Measurements from ENCODE around the gene HTR6. TPM values are rescaled to one million over a fixed set of nuclear protein-coding genes. Genes with fewer than 3 reads are reported as not detected.

The HTR6 gene
- total RNA-seq, 1 experiment from 2014 or later = 0.37 TPM

- H2BK12ac ChIP-seq (ENCODE audit: insufficient read length, low read depth, low read length) = no peak overlapping the region
- H3K18ac ChIP-seq (ENCODE audit: insufficient read length, low read depth, low read length) = no peak overlapping the region
- H3T11ph ChIP-seq (ENCODE audit: low read length) = no peak overlapping the region
- Mint-ChIP-seq H3K4me3 (no peak overlapping the region), H3K9me3 (peaks cover 0 to 1% of the 10 kb centered on the region in 2 experiments; a peak in 2 of 5 replicates), H3K36me3 (ENCODE audit: insufficient read depth in 1 of 3, low read depth in 3 of 3) (peaks cover 0 to 2% (median 0%) of the 10 kb centered on the region in 3 experiments; a peak in 2 of 7 replicates), H3K4me1 (peaks cover 24 to 43% of the 10 kb centered on the region in 2 experiments), H3K27ac (no peak overlapping the region), H3K27me3 (ENCODE audit: low read depth) (peaks cover 3% of the 10 kb centered on the region; the same call in 1 of the 2 replicates)
- no peak overlapping the region for H2AFZ ChIP-seq (ENCODE audit: low read length)
- no peak overlapping the region for H3K4ac ChIP-seq (ENCODE audit: low read depth, low read length)
- H3K14ac ChIP-seq (ENCODE audit: insufficient read depth, low read length) = no peak overlapping the region; the same call in 1 of the 2 replicates
- H2BK20ac ChIP-seq (ENCODE audit: low read depth, low read length, poor library complexity, severe bottlenecking) = no peak overlapping the region
- WGBS (ENCODE audit: extremely low coverage, insufficient read length, low lambda C conversion rate) = no CpG with 5 or more reads among the region's 3 CpGs
- no peak overlapping the region for H2BK120ac ChIP-seq (ENCODE audit: low read depth, low read length, poor library complexity, severe bottlenecking)
- no peak overlapping the region for H3K4me2 ChIP-seq (ENCODE audit: insufficient read depth, insufficient read length, low read length)
- no peak overlapping the region for H3K27ac ChIP-seq (ENCODE audit: insufficient read length, low read depth, low read length)
- H2BK15ac ChIP-seq (ENCODE audit: low read depth, low read length) = no peak overlapping the region
- no peak overlapping the region for H4K5ac ChIP-seq (ENCODE audit: insufficient read length, low read depth, low read length)
- H3K4me1 ChIP-seq (ENCODE audit: insufficient read depth, low read length) = no peaks in the 10 kb centered on the region; the same call in 1 of the 2 replicates
- H3K23me2 ChIP-seq (ENCODE audit: insufficient read length, low read depth, low read length, poor library complexity, severe bottlenecking) = no peaks in the 10 kb centered on the region
- H4K8ac ChIP-seq (replicated peaks; ENCODE audit: insufficient read length, low read depth, low read length) = no peak overlapping the region
- H3K23ac ChIP-seq (ENCODE audit: insufficient read length, low read depth, low read length) = no peak overlapping the region
- TF ChIP-seq, protein P1, sequence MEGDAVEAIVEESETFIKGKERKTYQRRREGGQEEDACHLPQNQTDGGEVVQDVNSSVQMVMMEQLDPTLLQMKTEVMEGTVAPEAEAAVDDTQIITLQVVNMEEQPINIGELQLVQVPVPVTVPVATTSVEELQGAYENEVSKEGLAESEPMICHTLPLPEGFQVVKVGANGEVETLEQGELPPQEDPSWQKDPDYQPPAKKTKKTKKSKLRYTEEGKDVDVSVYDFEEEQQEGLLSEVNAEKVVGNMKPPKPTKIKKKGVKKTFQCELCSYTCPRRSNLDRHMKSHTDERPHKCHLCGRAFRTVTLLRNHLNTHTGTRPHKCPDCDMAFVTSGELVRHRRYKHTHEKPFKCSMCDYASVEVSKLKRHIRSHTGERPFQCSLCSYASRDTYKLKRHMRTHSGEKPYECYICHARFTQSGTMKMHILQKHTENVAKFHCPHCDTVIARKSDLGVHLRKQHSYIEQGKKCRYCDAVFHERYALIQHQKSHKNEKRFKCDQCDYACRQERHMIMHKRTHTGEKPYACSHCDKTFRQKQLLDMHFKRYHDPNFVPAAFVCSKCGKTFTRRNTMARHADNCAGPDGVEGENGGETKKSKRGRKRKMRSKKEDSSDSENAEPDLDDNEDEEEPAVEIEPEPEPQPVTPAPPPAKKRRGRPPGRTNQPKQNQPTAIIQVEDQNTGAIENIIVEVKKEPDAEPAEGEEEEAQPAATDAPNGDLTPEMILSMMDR (conservative IDR thresholded peaks at IDR 0.05) = no peak
- no peaks in the 10 kb centered on the region for H3K79me2 ChIP-seq (ENCODE audit: insufficient read depth, low read length)
- no peak overlapping the region for H2BK5ac ChIP-seq (ENCODE audit: insufficient read length, low read length)
- H4K91ac ChIP-seq (ENCODE audit: insufficient read length, low read depth, low read length) = no peak overlapping the region
- no peak for DNase-seq
- no peaks in the 10 kb centered on the region for H3K27me3 ChIP-seq (ENCODE audit: insufficient read depth, low read length)
- H3K56ac ChIP-seq (ENCODE audit: insufficient read length, low read depth, low read length) = no peak overlapping the region
- no peaks in the 10 kb centered on the region for H3K9me3 ChIP-seq (ENCODE audit: control insufficient read depth, low read depth, low read length)
- H3K9ac ChIP-seq (ENCODE audit: extremely low read depth, insufficient read length, low read length) = no peak overlapping the region
- no peaks in the 10 kb centered on the region for H4K20me1 ChIP-seq (ENCODE audit: control insufficient read depth, insufficient read depth, insufficient read length)
- H3K79me1 ChIP-seq (ENCODE audit: insufficient read depth, low read depth, low read length, poor library complexity, severe bottlenecking) = no peaks in the 10 kb centered on the region
- no peak overlapping the region for H2AK5ac ChIP-seq (ENCODE audit: insufficient read length, low read length)
Measured at GRCh38 chr1:19682257-19682656, 17.6 kb downstream of the HTR6 start.
